Fibroblast of the aortic adventitia (primary cell): Measurements from ENCODE around the gene FNBP1L. TPM values are rescaled to one million over a fixed set of nuclear protein-coding genes. Genes with fewer than 3 reads are reported as not detected.

Experiments
- DNase-seq: peaks from one replicate; pipeline ENCODE4 v3.0.0-alpha.2; 2010; ENCODE audit warnings: low read depth
- H3K4me3 ChIP-seq: 2 replicates; pipeline ENCODE4 v1.5.1; 2011; ENCODE audit warnings: low read depth, mild to moderate bottlenecking, control low read depth, low read length, moderate library complexity
- CTCF ChIP-seq: IDR thresholded peaks from 2 replicates; pipeline ENCODE4 v1.5.1; 2011; ENCODE audit warnings: mild to moderate bottlenecking, low read length, control low read depth, inconsistent platforms; ENCODE audit not compliant: insufficient read depth
- total RNA-seq: library from RNA; depleted of rRNA; stranded (reverse); fragments of >200 nt; gene quantifications from 2 replicates; pipeline ENCODE4 v1.2.3, GENCODE V29; 2012; ENCODE audit warnings: low replicate concordance

Gene FNBP1L
- total RNA-seq, 1 donor, result 15.0 TPM

GRCh38 chr1:93441589-93441988, 6.3 kb upstream of the FNBP1L start:
- no peak for DNase-seq
- TF ChIP-seq CTCF, result no peak
- H3K4me3 ChIP-seq, result no peak overlapping the region

- TF ChIP-seq CTCF, result no peak
- H3K4me3 ChIP-seq, result no peak overlapping the region
- DNase-seq, result no peak
Observed at GRCh38 chr1:93442008-93442666, 5.8 kb upstream of the FNBP1L start.

GRCh38 chr1:93442741-93443140, 5.2 kb upstream of the FNBP1L start:
- no peak for TF ChIP-seq CTCF
- H3K4me3 ChIP-seq, result no peak overlapping the region
- no peak for DNase-seq

GRCh38 chr1:93443454-93443853, 4.5 kb upstream of the FNBP1L start:
- H3K4me3 ChIP-seq, result no peak overlapping the region
- DNase-seq, result no peak
- TF ChIP-seq CTCF, result no peak

GRCh38 chr1:93446837-93447451, 974 bp upstream of the FNBP1L start:
- no peak overlapping the region for H3K4me3 ChIP-seq

GRCh38 chr1:93448292-93448982, 519 bp downstream of the FNBP1L start:
- DNase-seq, result no peak
- peak overlapping the region; percentile 71 for H3K4me3 ChIP-seq
- no peak for TF ChIP-seq CTCF

More at GRCh38 chr1:93446837-93447451, 974 bp upstream of the FNBP1L start:
- no peak for TF ChIP-seq CTCF
- no peak for DNase-seq
